Activated CD8-positive, alpha-beta memory T cell treated with anti-CD3 and anti-CD28 coated beads for 1 hour (primary cell): ENCODE data around the gene NTPCR.

Experiments used
- DNase-seq, 2 donors: peaks; one replicate each; pipeline ENCODE4 v3.0.0-alpha.2; 2020; ENCODE audit warnings: low read depth in 1 of 2; ENCODE audit errors: extremely low read depth in 1 of 2

The NTPCR gene

GRCh38 chr1:233005156-233005555, 54.7 kb downstream of the NTPCR start:
- no peak for DNase-seq

- no peak for DNase-seq
Observed at GRCh38 chr1:233005703-233006102, 55.3 kb downstream of the NTPCR start.

- no peak for DNase-seq
Observed at GRCh38 chr1:233006108-233006507, 55.7 kb downstream of the NTPCR start.

GRCh38 chr1:233006541-233006973, 56.1 kb downstream of the NTPCR start:
- DNase-seq, result no peak

GRCh38 chr1:233010146-233010545, 59.7 kb downstream of the NTPCR start:
- no peak for DNase-seq

DNA sequence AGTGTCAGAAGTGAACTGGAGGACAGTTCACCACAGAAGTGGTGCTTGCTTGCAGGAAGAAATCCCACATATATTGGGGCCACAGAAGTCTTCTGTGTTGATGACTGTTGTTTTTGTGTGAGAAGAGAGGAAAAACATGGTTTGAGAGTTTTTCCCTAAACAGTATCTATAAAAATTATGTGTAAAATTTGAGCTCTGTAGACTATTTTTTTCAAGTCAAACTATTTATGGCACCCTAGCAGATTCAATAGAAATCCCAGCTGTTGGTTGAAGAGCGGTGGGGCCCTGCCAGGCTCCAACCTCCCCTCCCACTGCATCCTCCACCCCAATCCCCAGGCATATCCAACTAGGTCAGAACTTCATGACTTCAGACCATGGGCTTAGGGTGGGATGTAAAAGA, 61.6 kb downstream of the NTPCR start:
- DNase-seq, result no peak

- DNase-seq, result no peak
Observed at GRCh38 chr1:233015965-233016364, 65.6 kb downstream of the NTPCR start.

DNA sequence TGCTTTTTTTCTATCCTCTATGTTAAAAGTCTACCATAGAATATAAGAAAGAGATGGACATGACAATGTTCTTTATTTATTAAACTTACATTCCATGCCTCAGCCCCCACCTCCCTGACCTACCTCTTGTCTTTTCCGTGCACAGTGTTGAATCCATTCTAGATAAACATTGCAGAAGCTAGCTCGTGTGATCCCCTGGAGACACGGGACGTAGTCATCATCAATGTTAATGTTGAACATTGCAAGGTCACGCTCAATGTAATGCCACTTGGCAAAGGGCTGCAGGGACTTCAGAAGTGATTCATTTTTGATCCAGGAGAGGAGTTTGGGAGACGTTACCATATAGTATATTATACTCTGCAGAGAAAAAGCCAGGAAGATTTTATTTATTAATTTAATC, 66.4 kb downstream of the NTPCR start:
- no peak for DNase-seq

DNA sequence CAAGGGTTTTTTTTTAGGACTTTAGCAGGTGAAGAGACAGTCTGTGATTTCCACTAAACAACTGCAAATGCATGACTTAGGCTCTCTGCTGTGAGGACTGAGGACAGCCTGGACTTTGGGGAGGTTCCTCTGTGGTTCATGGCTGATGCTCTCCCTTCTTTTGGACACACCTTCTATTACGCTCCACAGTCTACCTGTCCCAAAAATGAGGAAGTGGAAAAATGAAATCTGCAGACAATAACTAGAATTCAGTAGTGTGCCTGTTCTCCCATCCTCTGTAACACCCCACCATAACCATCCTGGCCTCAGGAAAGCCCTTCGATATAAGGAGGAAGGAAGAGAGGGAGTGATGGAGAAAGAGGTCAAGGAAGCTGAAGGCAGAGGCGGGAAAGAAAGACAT, 68.7 kb downstream of the NTPCR start:
- DNase-seq, result no peak

GRCh38 chr1:233019778-233020325, 69.4 kb downstream of the NTPCR start:
- no peak for DNase-seq

DNA sequence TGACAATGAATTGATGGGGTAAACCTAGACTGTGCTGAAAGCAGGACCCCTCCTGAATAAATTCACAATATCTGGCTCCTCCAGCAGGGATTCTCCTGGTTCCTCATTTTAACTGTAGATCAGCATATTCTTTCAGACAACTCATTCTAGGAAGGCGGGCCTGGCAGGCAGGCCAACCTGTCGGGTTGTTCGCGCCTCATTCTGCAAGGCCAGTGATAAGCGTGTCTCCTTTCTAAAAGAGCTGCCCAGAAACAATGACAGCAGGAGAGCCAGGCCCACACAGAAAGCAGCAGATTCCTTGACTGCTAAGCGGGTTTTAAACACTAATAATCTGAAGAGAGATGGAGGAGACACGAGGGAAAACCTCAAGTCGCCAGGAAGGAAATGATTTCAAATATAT, 70.0 kb downstream of the NTPCR start:
- DNase-seq, result no peak

DNA sequence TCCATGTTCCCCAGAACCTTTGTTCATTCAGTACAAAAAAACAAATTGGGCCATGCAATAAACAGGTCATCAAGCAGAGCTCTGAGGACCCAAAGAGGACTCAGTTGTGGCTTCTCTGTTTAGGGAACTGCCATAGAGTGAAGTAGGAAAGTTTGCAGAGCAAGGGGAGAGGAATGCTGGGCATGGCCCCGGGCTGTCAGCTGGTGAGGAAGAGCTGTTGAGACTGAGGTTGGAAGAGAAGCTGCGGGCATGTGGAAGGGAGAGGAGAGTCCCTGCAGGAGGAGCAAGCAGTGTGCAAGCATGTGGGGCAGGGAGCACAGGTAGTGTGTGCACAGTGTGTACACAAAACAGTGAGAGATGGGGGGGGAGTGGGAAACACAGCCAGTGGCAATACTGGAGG, 71.8 kb downstream of the NTPCR start:
- no peak for DNase-seq

GRCh38 chr1:233024199-233024598, 73.8 kb downstream of the NTPCR start:
- DNase-seq, result no peak

- DNase-seq, result no peak
Observed at GRCh38 chr1:233025157-233025556, 74.7 kb downstream of the NTPCR start.

- DNase-seq, result no peak
Observed at GRCh38 chr1:233025567-233025966, 75.2 kb downstream of the NTPCR start.

GRCh38 chr1:233027046-233027445, 76.6 kb downstream of the NTPCR start:
- no peak for DNase-seq

GRCh38 chr1:233031521-233031920, 81.1 kb downstream of the NTPCR start:
- no peak for DNase-seq

GRCh38 chr1:233032916-233033315, 82.5 kb downstream of the NTPCR start:
- DNase-seq, result no peak

DNA sequence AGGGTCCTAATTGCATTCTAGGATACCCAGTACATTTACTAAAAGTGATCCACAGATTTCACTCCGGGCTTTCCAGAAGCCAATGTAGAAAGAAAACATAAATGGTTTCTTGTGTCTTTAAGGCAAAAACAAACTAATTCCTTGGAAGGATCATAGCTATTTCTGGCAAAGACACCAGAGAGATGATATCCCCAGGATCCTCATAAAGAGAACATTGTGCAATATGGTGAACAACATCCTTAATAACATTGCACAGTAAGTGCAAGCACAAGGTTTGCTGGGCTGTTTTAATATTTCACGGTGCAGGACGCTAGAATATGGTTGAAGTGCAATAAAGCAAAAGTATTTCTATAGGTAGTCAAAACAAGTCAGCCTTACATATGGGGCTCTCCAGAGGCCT, 83.0 kb downstream of the NTPCR start:
- DNase-seq, result no peak
